HG03439 (cell line): Measurements from ENCODE around the gene CATSPER1.

Experiments used
- ATAC-seq: cut with Tn5 transposase; IDR thresholded peaks from one replicate; pipeline ENCODE4 v1.9.1; 2021; ENCODE audit warnings: mild to moderate bottlenecking, moderate library complexity; ENCODE audit not compliant: unreplicated experiment

Gene CATSPER1

DNA sequence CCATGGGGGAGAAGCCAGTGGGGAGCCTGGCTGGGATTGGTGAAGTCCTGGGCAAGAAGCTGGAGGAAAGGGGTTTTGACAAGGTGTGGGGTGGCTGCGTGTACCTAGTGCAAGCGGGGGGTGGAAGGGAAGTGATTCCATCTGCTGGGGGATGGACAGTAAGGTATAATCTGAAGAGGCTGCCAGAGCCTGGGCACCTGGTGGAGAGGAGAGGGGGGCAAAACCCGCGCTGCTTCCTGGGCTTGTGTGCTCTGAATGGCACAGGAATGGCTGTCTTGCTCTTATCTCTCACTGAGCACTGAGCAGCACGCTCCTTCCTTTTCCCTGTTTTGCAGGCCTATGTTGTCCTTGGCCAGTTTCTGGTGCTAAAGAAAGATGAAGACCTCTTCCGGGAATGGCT lies 23.0 kb downstream of the CATSPER1 start:
- no peak for ATAC-seq

DNA sequence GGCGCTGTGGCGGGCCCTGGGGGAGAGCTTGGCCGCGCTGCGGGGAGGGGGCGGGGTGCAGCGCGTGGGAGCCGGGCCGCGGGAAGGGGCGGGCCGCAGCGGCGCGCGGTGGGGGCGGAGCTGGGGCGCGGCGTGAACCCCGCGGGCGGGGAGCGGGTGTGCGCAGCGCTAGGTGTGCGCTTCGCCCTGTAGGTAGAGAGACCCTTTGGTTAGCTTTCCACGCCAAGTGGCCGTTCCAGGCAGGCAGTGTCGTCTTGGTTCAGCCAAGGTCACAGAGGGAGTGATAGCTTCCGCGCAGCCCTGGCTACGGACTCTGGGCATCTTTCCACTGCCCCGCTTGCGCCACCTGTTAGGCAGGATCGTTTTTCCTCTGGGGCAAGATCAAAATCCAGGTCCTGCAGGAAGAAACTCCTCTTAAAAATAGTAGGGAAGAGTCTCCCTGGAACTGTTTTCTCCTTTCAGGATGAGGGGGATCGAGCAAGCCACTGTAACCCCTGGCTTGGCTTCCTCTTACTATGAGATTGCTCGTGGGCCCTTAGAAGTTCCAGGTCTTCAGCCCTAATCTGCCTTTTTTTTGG lies 23.5 kb downstream of the CATSPER1 start:
- peak; percentile 47 for ATAC-seq

DNA sequence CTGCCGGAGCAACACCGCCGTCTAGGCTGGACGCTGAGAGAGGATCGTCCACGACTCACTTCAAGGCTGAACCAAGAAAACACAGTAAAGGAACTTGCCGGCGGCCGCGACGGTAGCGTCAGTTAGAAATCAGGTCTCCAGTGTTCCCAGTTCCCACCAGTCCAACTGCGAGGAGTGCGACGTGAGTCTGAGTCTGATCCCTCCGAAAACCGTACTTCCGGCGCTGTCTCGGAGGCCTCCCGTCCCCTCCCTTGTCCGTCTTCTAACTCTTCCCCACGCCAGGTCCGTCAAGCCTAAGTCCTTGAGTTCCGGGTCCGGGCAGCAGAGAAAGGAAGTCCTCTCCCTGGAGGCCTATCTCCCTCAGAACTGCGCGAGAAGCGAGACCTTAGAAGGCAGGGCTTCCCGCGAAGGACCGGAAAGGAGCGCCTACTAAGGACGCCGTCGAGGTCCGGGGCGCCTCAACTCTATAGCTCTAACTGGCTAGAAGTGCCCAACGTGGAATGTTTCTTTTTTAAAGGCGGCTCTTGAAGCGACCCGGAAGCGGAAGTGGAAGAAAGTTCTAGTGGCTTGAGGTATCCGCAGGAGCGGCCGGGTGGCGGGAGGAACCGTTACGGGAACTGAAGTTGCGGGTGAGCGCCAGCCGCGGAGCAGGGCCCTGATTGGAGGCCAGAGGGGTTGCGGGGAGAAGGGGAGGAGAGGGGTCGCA lies 24.2 kb downstream of the CATSPER1 start, which contains the start of the genes BANF1 and EIF1AD:
BANF1 (plus strand) TSS at position 562 of the 706 bp plus-strand sequence. CDS start 748 bp downstream, outside the sequence.
EIF1AD (minus strand) TSS at position 216 of the 706 bp plus-strand sequence. CDS start 1,768 bp downstream, outside the sequence.
- ATAC-seq, result peak; percentile 61

DNA sequence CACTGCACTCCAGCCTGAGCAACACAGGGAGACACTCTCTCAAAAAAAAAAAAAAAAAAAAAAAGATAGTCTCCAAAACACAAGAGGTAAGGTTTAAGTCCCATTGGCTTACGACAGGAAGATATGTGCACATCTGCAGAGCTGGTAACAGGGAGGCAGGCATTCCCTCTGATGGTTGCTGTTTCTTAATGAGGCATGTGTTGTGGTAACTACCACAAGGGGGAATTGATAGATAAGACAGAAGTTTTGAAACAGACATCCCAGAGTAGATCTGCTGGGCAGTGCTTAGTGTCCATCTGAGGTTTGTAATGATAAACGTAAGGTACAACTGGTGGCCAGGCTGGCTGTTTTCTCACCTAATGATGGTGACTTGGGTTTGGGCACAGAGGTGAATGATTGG lies 29.0 kb downstream of the CATSPER1 start:
- no peak for ATAC-seq

DNA sequence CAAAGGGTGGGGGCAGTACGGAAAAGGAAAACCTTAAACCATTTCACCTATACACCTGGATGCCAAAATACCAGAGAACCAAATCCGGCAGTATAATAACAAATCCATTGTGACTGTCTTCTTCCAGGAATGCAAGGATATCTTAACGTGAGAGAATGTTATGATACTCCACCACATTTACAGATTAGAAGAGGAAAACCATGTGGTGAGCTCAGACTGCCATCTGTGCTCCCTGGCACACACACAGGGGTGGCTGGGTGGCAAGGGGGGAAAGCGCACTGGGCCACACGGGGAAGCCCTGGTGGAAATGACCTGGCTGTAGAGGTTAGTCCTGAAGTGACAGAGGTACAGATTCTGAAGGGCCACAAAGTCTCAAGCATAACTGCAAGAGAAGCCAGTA lies 34.2 kb downstream of the CATSPER1 start:
- ATAC-seq, result no peak

DNA sequence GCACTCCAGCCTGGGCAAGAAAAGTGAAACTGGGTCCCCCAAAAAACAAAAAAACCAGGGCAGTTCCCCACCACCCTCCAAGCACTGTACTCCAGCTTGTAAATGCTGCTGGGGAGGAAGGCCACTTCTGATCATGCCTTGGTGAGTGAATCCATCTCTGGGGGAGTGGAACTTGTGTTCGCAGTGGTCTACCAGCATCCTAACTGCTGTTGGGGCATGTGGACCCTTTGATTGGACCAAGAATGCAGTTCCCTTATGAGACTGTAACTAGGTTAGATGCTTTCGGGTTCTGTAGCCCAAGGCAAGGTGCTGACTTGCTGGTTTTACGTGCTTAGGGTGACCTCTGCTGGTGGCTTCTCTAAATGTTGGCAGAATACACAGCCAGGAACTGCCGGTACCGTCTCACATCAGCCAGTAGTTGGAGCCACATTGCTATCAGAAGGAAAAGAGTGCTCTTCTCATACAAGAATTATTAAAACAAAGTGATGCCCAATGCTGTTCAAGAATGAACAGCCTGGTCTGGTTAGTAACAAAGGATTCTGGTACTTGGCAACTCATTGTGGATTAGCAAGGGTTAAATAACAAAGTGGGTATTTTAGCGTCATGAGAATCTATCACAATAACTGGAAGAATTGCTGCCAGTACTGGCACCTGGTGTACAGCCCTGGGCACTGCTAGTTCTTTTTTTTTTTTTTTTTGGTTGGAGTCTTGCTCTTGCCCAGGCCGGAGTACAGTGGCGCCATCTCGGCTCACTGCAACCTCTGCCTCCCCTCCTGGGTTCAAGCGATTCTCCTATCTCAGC lies 37.3 kb downstream of the CATSPER1 start:
- ATAC-seq, result peak; percentile 88

DNA sequence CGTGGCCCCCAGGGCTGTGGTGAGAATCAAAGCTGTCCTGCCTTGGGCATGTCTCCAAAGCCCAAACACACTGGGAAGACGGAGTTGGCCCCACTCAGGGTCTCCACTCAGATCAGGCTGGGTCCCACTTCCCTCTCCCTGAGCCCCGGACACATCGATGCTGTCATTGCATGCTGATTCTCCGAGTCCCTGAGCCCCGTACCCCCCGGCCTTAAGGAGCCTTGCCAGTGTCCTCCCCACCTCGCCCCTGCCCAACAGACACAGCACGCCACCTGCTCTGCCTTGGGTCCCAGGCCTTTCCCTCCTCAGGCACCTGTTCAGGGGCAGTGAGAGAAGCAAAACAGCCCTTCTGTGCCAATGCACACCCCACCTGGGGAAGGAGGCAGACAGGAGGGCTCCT lies 38.9 kb downstream of the CATSPER1 start:
- no peak for ATAC-seq

DNA sequence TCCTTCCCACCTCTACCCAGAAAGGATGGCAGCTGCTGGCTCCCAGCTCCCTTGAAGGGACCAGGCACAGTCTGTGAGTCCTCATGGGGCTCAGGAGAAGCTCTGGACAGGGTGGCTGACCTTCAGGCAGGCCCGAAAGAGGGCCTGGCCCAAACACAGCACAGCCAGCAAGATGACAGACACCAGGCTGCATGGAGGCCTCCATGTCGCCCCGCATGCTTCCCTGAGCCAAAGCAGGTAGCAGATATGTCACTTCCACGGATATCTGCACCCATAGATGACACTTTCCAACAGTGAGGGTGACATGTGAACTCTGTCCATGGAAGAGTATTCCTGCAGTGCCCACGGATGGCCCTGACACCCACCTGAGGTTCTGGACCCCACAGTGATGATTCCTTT lies 42.7 kb downstream of the CATSPER1 start:
- ATAC-seq, result no peak

DNA sequence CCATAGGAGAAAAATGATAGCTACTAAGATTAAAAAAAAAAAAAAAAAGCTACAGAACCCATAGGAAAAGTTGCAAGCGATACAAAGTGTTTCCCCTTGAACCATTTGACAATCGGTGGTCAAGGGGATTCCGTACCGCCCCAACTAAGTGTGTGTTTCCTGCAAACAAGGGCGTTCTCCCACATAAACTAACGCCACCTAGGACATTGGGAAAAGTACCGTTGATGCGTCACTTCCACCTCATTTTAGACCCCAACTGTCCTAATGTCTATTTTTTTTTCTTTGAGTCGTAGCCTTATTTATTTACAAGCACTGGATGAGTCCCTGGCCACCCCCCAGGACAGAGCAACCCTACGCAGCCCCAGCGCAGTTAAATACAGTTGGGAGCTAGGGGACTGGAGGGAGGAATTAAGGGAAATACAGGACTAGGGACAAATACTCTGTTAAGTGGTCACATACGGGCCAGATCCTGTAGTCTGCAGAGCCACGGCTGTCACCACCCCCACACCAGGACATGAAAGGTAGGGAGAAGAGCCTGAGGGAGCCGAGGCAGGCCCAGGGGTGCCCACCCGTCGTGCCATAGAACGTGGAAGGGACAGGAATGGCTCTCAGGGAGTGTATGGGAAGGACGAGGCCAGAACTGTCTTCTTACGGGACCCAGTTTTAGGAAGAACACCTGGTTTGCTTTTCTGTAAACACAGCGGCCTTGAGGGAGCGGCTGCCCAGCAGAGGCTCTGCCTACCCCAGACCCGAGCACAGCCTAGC lies 43.3 kb downstream of the CATSPER1 start:
- ATAC-seq, result no peak

DNA sequence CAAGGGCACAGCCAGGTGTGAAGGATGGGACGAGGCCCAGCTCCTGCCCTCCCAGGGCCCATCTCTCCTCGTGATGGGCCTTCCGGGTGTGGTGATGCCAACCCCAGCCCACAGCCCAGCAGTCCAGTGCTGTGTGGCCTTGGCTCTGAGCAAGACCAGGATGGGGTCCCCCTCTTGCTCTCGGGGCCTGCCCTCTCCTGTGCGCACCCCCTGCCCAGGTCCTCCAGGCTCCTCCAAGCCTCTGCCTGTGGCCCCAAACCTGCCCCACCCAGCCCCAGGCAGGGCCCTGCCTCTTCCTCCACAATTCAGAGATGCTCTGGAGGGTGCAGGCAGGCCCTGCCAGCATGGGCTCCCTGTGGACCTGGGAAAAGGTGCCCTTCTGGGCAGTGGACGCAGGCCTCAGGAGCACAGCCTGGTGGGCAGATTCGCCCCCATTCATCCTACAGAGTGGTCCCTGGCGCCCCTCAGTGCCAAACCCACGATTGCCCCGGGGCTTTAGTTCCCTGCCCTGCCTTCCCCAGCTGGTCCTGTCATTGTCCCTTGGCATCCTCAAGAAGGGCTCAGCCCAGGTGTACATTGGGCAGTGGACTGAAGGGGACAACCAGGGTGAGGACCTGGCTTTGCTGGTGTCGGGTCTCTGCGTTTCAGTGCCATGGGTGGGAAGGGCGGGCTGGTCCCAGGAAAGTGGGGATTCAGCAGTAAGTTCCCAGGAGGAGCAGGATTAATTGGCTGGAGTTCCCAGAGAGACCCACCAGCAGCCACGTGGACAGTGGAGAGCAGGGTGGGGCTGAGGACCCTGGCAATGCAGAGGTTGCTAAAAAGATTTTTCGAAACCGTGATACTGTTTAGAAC lies 44.1 kb downstream of the CATSPER1 start:
- ATAC-seq, result no peak

DNA sequence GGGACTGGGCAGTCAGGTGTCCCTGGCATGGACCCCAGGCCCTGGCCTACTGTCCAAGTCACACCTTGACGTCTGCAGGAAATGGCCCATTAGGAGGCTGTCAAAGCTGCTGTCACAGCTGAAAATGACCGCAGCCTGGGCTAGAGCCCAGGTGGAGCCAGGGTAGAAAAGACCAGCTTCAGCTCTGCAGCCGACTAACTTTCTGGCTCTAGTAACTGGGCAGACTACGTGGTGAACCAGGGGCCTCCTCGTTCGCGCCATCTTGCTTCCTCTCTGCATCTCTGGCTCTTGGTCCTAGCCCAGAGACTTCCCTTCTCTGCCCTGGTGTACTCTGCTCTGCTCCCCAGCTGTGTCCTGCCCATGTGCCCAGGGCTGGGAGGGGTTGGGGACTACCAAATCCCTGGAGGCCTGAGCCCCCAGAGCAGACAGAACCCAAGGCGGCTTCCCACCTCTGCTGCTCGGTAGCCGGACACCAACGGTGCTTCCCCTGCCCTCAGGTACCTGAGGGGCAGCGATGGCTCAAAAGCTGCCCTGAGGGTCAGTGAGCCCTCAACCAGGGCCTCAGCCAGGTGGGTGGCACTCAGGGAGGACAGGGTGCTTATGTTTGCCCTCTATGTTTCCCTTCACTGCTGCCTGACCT lies 45.1 kb downstream of the CATSPER1 start:
- ATAC-seq, result no peak

DNA sequence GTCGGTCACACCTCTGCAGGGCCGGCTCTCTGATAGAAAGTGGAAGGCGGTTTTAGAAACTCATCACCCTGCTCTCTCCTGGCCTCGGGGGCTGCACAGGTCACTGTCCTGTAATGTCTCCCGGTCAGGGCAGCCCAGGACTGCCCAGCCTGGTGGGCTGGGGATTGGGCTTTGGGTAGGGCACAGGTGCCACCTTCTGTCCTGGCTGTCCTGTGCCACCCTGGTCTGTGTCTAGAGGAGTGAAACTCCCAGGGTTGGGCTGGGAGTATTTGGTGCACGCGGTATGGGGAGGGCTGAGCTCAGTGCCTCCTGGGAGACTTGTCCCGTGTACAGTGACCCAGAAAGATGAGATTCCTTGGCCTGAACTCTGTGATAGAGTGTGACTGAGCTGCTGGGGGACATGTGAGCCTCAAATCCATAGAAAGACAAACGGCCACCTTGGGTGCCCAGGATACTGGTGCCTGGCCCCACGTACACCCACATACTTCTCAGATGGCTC lies 47.0 kb downstream of the CATSPER1 start:
- ATAC-seq, result no peak

DNA sequence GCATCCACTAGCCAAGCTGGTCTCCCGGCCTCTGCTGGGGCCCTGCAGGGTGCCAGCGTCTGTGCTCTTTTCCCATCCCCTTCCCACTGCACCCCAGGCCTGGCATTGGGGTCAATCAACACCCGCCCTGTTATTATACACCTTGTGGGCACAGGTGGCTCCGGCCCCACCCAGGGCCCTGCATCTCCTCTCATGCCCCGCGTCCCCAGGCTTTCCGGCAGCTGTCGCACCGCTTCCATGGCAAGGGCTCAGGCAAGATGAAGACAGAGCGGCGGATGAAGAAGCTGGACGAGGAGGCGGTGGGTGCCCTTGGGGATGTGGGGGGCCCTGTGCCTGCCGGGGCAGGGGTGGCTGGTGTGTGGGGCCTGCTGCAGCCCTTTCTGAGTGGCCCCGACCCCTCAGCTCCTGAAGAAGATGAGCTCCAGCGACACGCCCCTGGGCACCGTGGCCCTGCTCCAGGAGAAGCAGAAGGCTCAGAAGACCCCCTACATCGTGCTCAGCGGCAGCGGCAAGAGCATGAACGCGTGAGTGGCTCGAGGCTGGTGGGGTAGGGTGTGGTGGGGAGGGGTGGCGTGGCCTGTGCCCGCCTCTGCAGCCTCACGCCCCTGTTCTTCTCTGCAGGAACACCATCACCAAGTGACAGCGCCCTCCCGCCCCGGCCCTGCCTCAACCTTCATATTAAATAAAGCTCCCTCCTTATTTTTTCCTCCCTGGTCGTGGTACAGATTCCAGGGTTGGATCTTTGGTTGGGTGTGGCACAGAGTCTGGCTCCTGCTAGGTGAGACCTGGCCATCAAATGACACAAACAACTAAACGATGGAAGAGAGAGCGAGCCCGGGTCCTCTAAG lies 47.7 kb downstream of the CATSPER1 start:
- ATAC-seq, result no peak

DNA sequence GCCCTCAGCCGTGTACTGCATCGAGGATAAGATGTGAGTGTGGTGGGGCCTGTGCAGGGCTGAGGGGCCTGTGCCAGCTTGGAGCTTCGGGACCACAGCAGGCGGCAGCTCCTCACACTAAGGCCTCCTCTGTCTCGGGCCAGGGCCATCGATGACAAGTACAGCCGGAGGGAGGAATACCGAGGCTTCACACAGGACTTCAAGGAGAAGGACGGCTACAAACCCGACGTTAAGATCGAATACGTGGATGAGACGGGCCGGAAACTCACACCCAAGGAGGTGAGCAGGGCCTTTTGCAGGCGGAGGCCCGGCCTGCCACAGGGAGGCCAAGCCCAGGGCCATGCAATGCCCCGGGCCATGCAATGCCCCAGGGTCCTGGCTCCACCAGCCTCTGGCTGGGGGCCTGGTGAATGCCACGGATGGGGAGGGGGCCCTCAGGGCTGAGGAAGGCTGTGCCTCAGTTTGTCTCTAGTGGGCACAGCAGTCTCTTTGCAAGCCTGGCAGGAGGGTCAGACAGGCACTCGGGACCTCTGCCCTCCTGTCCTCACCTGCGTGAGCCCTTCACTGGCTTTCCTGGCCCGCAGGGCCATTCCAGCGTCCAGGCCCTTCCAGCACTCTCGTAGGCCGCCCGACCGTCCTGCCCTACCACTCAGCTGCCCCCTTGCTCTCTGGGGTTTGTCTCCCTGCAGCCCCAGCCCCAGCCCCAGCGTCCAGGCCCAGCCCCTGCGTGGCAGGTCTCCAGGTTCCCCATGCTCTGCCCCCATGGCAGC lies 48.5 kb downstream of the CATSPER1 start:
- no peak for ATAC-seq

DNA sequence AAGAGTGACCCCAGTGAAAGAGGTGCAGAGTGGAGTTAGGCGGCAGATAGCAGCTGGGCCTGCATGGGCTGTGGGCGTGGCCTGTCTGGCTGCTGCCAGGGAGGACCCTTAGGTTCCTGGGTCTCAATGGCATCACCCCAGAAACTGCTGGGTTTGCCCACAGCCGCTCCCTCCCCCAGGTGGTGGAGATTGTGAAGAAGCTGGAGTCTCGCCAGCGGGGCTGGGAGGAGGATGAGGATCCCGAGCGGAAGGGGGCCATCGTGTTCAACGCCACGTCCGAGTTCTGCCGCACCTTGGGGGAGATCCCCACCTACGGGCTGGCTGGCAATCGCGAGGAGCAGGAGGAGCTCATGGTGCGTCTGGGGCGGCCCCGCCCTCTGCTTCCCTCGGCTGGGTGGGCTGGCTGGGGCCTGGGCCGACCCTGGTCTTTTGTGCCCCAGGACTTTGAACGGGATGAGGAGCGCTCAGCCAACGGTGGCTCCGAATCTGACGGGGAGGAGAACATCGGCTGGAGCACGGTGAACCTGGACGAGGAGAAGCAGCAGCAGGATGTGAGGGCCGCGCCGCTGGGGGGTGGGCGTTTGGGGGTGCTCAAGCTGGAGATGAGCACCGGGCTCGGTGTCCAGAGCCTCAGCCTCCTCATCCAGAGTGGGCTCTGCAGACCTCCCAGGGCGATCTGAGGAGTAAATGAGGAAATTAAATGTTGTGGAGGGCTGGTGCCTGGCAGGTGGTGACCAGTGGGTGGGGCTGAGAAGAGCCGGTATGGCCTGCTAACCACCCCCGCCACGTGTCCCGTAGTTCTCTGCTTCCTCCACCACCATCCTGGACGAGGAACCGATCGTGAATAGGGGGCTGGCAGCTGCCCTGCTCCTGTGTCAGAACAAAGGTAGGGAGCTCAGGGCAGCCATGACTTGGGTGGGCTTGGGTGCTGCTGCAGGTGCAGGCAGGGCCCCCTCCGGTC lies 49.8 kb downstream of the CATSPER1 start:
- no peak for ATAC-seq

DNA sequence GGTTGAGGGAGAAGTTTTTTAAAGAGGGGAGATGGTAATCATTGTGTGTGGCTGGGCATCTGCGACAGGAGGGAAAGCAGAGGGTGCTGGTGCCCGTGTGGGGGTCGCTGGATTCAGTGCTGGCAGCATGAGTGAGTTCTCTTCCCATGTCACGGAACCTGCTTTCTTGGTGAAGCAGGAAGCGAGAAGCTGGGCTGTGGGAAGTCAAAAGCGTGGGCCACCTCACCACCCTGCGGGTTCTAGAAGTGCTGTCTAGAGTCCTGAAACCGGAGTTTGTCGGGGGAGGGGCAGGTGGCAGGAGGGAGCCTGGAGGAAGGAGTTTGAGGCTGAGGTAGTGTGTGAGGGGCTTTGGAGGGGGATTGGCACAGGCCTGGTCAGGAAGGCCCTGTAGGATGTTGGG lies 50.5 kb downstream of the CATSPER1 start:
- no peak for ATAC-seq
